IgD-negative memory B cell (primary cell): ENCODE results near the gene SMIM43. TPM values are rescaled to one million over a fixed set of nuclear protein-coding genes. Genes with fewer than 3 reads are reported as not detected.

Experiments
- H3K27ac Mint-ChIP-seq, 3 donors: one replicate each; pipeline ENCODE4 v1.8.0; 2020 to 2022; ENCODE audit warnings: mild to moderate bottlenecking in 3 of 3, mixed read lengths in 3 of 3, moderate library complexity in 1 of 3
- H3K27me3 Mint-ChIP-seq: one replicate; pipeline ENCODE4 v1.8.0; 2021; ENCODE audit warnings: mixed read lengths
- H3K36me3 Mint-ChIP-seq: one replicate; pipeline ENCODE4 v1.8.0; 2020; ENCODE audit warnings: mild to moderate bottlenecking, mixed read lengths
- H3K4me1 Mint-ChIP-seq, 3 donors: one replicate each; pipeline ENCODE4 v1.8.0; 2020 to 2022; ENCODE audit warnings: mixed read lengths in 3 of 3, mild to moderate bottlenecking in 1 of 3
- H3K4me3 Mint-ChIP-seq, 4 donors: one replicate each; pipeline ENCODE4 v1.8.0; 2020 to 2022; ENCODE audit warnings: mild to moderate bottlenecking in 4 of 4, mixed read lengths in 4 of 4, moderate library complexity in 3 of 4
- H3K9me3 Mint-ChIP-seq, 3 donors: one replicate each; pipeline ENCODE4 v1.8.0; 2020 to 2021; ENCODE audit warnings: mixed read lengths in 3 of 3, mild to moderate bottlenecking in 1 of 3
- polyA plus RNA-seq: library from polyadenylated mRNA; unstranded; fragments of 300-500 nt; fragmentation: Illumina TruSeq; gene quantifications from one replicate; pipeline ENCODE4 v1.2.3, GENCODE V29; 2021

SMIM43 gene
- polyA plus RNA-seq, 1 donor from 2014 or later = not detected

- H3K27me3 Mint-ChIP-seq = peaks cover 33% of the 10 kb centered on the region
- H3K36me3 Mint-ChIP-seq = no peaks in the 10 kb centered on the region
- no peak overlapping the region for H3K4me3 Mint-ChIP-seq
- H3K4me1 Mint-ChIP-seq = peaks cover 0 to 6% (median 0%) of the 10 kb centered on the region in 3 donors
- H3K27ac Mint-ChIP-seq = no peak overlapping the region
- no peaks in the 10 kb centered on the region for H3K9me3 Mint-ChIP-seq
These were observed 55.1 kb downstream of the SMIM43 start for GRCh38 chr4:121709766-121710405.

Other genes starting within 250 kb of the SMIM43 start
- 170 TPM for gene ANXA5, start 68.2 kb downstream of the SMIM43 start, polyA plus RNA-seq
- 30.5 TPM for gene EXOSC9, start 36.2 kb upstream of the SMIM43 start, polyA plus RNA-seq
- gene CCNA2, start 58.7 kb upstream of the SMIM43 start, polyA plus RNA-seq = 0.24 TPM
- 4.3 TPM for gene BBS7, start 105.3 kb upstream of the SMIM43 start, polyA plus RNA-seq
- gene TRPC3, start 186.9 kb upstream of the SMIM43 start, polyA plus RNA-seq = not detected